HEK293 (cell line): ENCODE results near the gene CYS1.

Source experiments
- CTCF ChIA-PET: fragments of 350-600 bp; formaldehyde crosslinking; extraction: SDS; loops from one replicate; lab custom pipeline; 2021; ENCODE audit warnings: antibody characterized with exemption; lab: Yijun Ruan, JAX
- POLR2A ChIA-PET: fragments of 300-600 bp; formaldehyde crosslinking; extraction: SDS; loops from one replicate; lab custom pipeline; 2020; ENCODE audit warnings: antibody characterized with exemption, inconsistent platforms; lab: Yijun Ruan, JAX
- H3K27ac ChIP-seq: fragments of 200-500 bp; sonication (Bioruptor generic); 2 replicates; pipeline ENCODE4 v1.5.1; 2014; ENCODE audit warnings: low read depth, low read length, control low read depth, inconsistent platforms; ENCODE audit errors: extremely low read depth
- H3K36me3 ChIP-seq, 2 experiments: fragments of 200-500 bp in 1 of 2; sonication (Bioruptor generic) in 1 of 2; 1 replicate in 1 of 2; 2 replicates in 1 of 2; pipeline ENCODE4 v1.5.1; 2014 to 2017; ENCODE audit warnings: inconsistent platforms in 2 of 2, low read length in 2 of 2; ENCODE audit not compliant: control insufficient read depth in 2 of 2, insufficient read depth in 1 of 2
- H3K4me1 ChIP-seq: fragments of 200-500 bp; sonication (Bioruptor generic); 2 replicates; pipeline ENCODE4 v1.5.1; 2014; ENCODE audit warnings: mild to moderate bottlenecking, low read length, inconsistent platforms; ENCODE audit not compliant: control insufficient read depth, insufficient read depth
- H3K4me3 ChIP-seq: 2 replicates; pipeline ENCODE4 v1.5.1; 2011; ENCODE audit warnings: low read depth, mild to moderate bottlenecking, control low read depth, low read length, moderate library complexity
- H3K9me3 ChIP-seq: fragments of 200-500 bp; sonication (Bioruptor generic); 2 replicates; pipeline ENCODE4 v1.5.1; 2014; ENCODE audit warnings: low read depth, low read length, inconsistent platforms; ENCODE audit not compliant: control insufficient read depth, insufficient read depth
- INSM2 ChIP-seq: fragments of 450-650 bp; formaldehyde crosslinking; IDR thresholded peaks from 2 replicates; pipeline ENCODE4 v1.5.1; 2016; ENCODE audit warnings: missing biosample characterization, missing genetic modification characterization
- KLF7 ChIP-seq: fragments of 450-650 bp; formaldehyde crosslinking; IDR thresholded peaks from 2 replicates; pipeline ENCODE4 v1.5.1; 2016; ENCODE audit warnings: missing biosample characterization, missing genetic modification characterization, borderline replicate concordance
- PRDM1 ChIP-seq: fragments of 450-650 bp; formaldehyde crosslinking; IDR thresholded peaks from 2 replicates; pipeline ENCODE4; 2016; ENCODE audit warnings: missing biosample characterization, missing genetic modification characterization
- PRDM6 ChIP-seq: fragments of 450-650 bp; formaldehyde crosslinking; IDR thresholded peaks from 2 replicates; pipeline ENCODE4 v1.5.1; 2017; ENCODE audit warnings: missing biosample characterization, missing genetic modification characterization
- SP2 ChIP-seq: fragments of 450-650 bp; formaldehyde crosslinking; IDR thresholded peaks from 2 replicates; pipeline ENCODE4 v1.5.1; 2016; ENCODE audit warnings: missing biosample characterization, missing genetic modification characterization
- ZBTB17 ChIP-seq: fragments of 450-650 bp; formaldehyde crosslinking; IDR thresholded peaks from 2 replicates; pipeline ENCODE4 v1.5.1; 2016; ENCODE audit warnings: missing biosample characterization, missing genetic modification characterization
- ZBTB48 ChIP-seq: fragments of 450-650 bp; formaldehyde crosslinking; IDR thresholded peaks from 2 replicates; pipeline ENCODE4 v1.5.1; 2016; ENCODE audit warnings: missing biosample characterization, missing genetic modification characterization
- ZBTB8A ChIP-seq: fragments of 450-650 bp; formaldehyde crosslinking; IDR thresholded peaks from 2 replicates; pipeline ENCODE4 v1.5.1; 2016; ENCODE audit warnings: missing biosample characterization, missing genetic modification characterization
- ZNF175 ChIP-seq: fragments of 450-650 bp; formaldehyde crosslinking; IDR thresholded peaks from 2 replicates; pipeline ENCODE4 v1.5.1; 2016; ENCODE audit warnings: missing biosample characterization, missing genetic modification characterization
- ZNF24 ChIP-seq: fragments of 450-650 bp; formaldehyde crosslinking; IDR thresholded peaks from 2 replicates; pipeline ENCODE4 v1.5.1; 2016; ENCODE audit warnings: missing biosample characterization, missing genetic modification characterization
- ZNF416 ChIP-seq: fragments of 450-650 bp; formaldehyde crosslinking; IDR thresholded peaks from 2 replicates; pipeline ENCODE4 v1.5.1; 2016; ENCODE audit warnings: missing biosample characterization, missing genetic modification characterization
- ZNF518A ChIP-seq: fragments of 450-650 bp; formaldehyde crosslinking; conservative IDR thresholded peaks from 2 replicates; pipeline ENCODE4 v1.5.1; 2016; ENCODE audit warnings: low read depth, missing biosample characterization, missing genetic modification characterization
- ZNF555 ChIP-seq: fragments of 450-650 bp; formaldehyde crosslinking; conservative IDR thresholded peaks from 2 replicates; pipeline ENCODE4 v1.5.1; 2017; ENCODE audit warnings: missing biosample characterization, mild to moderate bottlenecking, missing genetic modification characterization, inconsistent platforms
- ZNF560 ChIP-seq: fragments of 450-650 bp; formaldehyde crosslinking; IDR thresholded peaks from 2 replicates; pipeline ENCODE4 v1.5.1; 2017; ENCODE audit warnings: missing biosample characterization, missing genetic modification characterization, borderline replicate concordance
- ZNF664 ChIP-seq: fragments of 450-650 bp; formaldehyde crosslinking; IDR thresholded peaks from 2 replicates; pipeline ENCODE4 v1.5.1; 2016; ENCODE audit warnings: missing biosample characterization, missing genetic modification characterization
- ZNF76 ChIP-seq: fragments of 450-650 bp; formaldehyde crosslinking; IDR thresholded peaks from 2 replicates; pipeline ENCODE4; 2016; ENCODE audit warnings: low read depth, missing biosample characterization, missing genetic modification characterization, borderline replicate concordance
- ZNF777 ChIP-seq: fragments of 450-650 bp; formaldehyde crosslinking; IDR thresholded peaks from 2 replicates; pipeline ENCODE4 v1.5.1; 2017; ENCODE audit warnings: missing biosample characterization, missing genetic modification characterization, borderline replicate concordance
- ZNF837 ChIP-seq: fragments of 450-650 bp; formaldehyde crosslinking; IDR thresholded peaks from 2 replicates; pipeline ENCODE4 v1.5.1; 2016; ENCODE audit warnings: missing biosample characterization, missing genetic modification characterization
- ZSCAN23 ChIP-seq: fragments of 450-650 bp; formaldehyde crosslinking; IDR thresholded peaks from 2 replicates; pipeline ENCODE4 v1.5.1; 2016; ENCODE audit warnings: missing biosample characterization, missing genetic modification characterization
- TF ChIP-seq, protein P1 (sequence below): fragments of 450-650 bp; formaldehyde crosslinking; IDR thresholded peaks from 2 replicates; pipeline ENCODE4 v1.5.1; 2017; ENCODE audit warnings: missing biosample characterization, missing genetic modification characterization

CYS1 gene

DNA sequence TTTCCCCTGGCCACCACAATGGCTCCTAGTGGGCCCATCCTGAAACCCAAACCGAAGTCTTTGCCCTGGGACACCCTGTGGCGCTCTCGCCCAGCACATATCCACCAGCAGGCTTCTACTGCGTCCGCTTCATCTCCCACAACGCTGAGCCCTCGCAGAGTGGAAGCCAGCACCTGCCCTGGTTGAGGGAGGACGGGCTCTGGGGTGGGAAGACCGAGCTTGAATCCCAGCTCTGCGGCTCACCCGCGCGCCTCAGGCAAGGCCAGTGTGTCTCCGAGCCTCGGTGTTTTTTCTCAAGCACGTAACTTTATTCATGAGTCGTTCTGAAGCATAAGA, 21.2 kb downstream of the CYS1 start:
- POLR2A ChIA-PET = interaction anchor here (0.5 kb wide), 1 partner anchor 503 kb away, joined by 8 read pairs; no protein-coding TSS in a partner anchor

GRCh38 chr2:10058251-10059015, 21.8 kb downstream of the CYS1 start:
- Histone ChIP-seq H3K4me3 (no peak overlapping the region), H3K27ac (no peak overlapping the region)
- TF ChIP-seq ZNF560 (no peak), ZBTB8A (no peak), SP2 (tag by site-specific recombination) (no peak), ZNF777 (tag by site-specific recombination) (no peak), ZNF518A (tag by site-specific recombination) (no peak), ZSCAN23 (tag by site-specific recombination) (no peak), ZBTB17 (tag by site-specific recombination) (no peak), PRDM6 (tag by site-specific recombination) (no peak), INSM2 (tag by site-specific recombination) (no peak), ZNF664 (tag by site-specific recombination) (no peak)
- TF ChIP-seq, protein P1, sequence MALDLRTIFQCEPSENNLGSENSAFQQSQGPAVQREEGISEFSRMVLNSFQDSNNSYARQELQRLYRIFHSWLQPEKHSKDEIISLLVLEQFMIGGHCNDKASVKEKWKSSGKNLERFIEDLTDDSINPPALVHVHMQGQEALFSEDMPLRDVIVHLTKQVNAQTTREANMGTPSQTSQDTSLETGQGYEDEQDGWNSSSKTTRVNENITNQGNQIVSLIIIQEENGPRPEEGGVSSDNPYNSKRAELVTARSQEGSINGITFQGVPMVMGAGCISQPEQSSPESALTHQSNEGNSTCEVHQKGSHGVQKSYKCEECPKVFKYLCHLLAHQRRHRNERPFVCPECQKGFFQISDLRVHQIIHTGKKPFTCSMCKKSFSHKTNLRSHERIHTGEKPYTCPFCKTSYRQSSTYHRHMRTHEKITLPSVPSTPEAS (tag by site-specific recombination) = no peak
- TF ChIP-seq, all 188 proteins: peak for 0
- POLR2A ChIA-PET = interaction anchor here (1.2 to 2.7 kb wide), 8 partner anchors 11 to 388 kb away, joined by 3 to 17 read pairs (median 6); partner anchors contain the start of genes KLF11 and TAF1B
- Histone ChIP-seq H3K36me3 (peaks cover 0 to 15% of the 10 kb centered on the region in 2 experiments; a peak in 1 of 3 replicates), H3K4me1 (no peaks in the 10 kb centered on the region; the same call in 1 of the 2 replicates), H3K9me3 (no peaks in the 10 kb centered on the region)
- CTCF ChIA-PET = interaction anchor here (0.9 to 2.6 kb wide), 8 partner anchors 10 to 377 kb away, joined by 3 to 23 read pairs (median 5); no protein-coding TSS in a partner anchor

More for the DNA sequence above, 21.2 kb downstream of the CYS1 start:
- CTCF ChIA-PET = interaction anchor here (0.8 to 1.1 kb wide), 4 partner anchors 9 to 377 kb away, joined by 3 read pairs; no protein-coding TSS in a partner anchor
- Histone ChIP-seq H3K9me3 (no peaks in the 10 kb centered on the region), H3K27ac (no peak overlapping the region), H3K36me3 (peaks cover 0 to 9% of the 10 kb centered on the region in 2 experiments; a peak in 1 of 3 replicates), H3K4me3 (no peak overlapping the region), H3K4me1 (no peaks in the 10 kb centered on the region; the same call in 1 of the 2 replicates)
- TF ChIP-seq ZNF175 (tag by site-specific recombination) = no peak
- no peak for TF ChIP-seq PRDM1
- no peak for TF ChIP-seq ZNF24
- no peak for TF ChIP-seq ZNF416 (tag by site-specific recombination)
- TF ChIP-seq ZNF837 (tag by site-specific recombination) = no peak
- TF ChIP-seq ZNF76 (tag by site-specific recombination) = no peak
- no peak for TF ChIP-seq KLF7
- TF ChIP-seq ZNF555 (tag by site-specific recombination) = no peak
- TF ChIP-seq ZBTB48 (tag by site-specific recombination) = no peak
